ENCODE data around the gene SPTBN1. TPM values are rescaled to one million over a fixed set of nuclear protein-coding genes. Genes with fewer than 3 reads are reported as not detected.

Gene SPTBN1
- total RNA-seq (2014; rRNA removed; shearing (Covaris generic); ENCODE audit: low replicate concordance), result 73.8 and 75.4 TPM in 2 replicates

DNA sequence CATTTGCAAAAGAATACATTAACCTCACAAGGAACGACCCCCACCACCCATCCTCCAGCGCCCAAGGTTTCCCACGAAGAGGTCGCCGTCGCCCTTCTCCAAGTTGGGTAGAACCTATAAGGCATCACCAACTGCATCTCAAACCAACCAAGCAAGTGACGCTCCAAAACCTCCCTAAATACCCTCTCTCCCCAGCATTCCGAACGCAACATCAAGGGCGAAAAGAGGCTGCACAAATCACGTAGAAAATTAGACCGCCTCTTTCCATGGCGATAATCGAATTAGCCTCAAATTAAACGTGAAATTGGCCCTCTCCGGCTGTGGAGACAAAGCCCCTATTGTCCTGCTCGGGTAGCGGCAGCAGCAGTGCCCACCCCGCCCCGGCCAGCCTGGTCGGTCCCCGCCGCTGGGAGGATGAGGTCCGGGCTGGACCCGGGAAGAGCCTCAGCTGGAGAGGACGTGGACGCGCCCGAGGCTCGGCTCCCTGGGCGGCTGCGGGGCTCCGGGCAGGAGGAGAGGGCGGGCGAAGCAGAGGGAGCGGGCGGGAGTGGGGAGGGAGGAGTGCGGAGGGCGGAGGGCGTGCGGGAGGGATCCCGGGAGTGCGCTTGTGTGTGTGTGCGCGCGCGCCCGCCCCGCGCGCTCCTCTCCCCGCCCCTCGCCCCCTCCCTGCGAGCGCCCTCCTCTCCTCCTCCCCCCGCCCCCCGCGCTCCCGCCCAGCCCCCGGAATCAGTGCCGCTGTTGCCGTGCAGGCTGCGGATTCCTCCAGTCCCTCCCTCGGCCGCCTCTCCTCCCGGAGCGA lies at the start of gene SPTBN1:
TSS of gene SPTBN1 (plus strand) at position 765 of the 799 bp plus-strand sequence. CDS start 70,092 bp downstream, outside the sequence.
- Histone ChIP-seq H3K36me3 (peaks cover 10% of the 10 kb centered on the region), H3K9me3 (no peaks in the 10 kb centered on the region)

GRCh38 chr2:54407693-54408092 lies 48.4 kb upstream of the SPTBN1 start:
- no peaks in the 10 kb centered on the region for H3K27me3 ChIP-seq
- H3K9me3 ChIP-seq, result no peaks in the 10 kb centered on the region
- no peak for DNase-seq
- H3K36me3 ChIP-seq, result no peaks in the 10 kb centered on the region
- no peak overlapping the region for H3K4me3 ChIP-seq

More for the DNA sequence above, at the start of gene SPTBN1:
- peak; percentile 92 for DNase-seq
- Histone ChIP-seq H3K4me3 (peak within 1 kb of the TSS; percentile 88), H3K27me3 (no peaks in the 10 kb centered on the region)

DNA sequence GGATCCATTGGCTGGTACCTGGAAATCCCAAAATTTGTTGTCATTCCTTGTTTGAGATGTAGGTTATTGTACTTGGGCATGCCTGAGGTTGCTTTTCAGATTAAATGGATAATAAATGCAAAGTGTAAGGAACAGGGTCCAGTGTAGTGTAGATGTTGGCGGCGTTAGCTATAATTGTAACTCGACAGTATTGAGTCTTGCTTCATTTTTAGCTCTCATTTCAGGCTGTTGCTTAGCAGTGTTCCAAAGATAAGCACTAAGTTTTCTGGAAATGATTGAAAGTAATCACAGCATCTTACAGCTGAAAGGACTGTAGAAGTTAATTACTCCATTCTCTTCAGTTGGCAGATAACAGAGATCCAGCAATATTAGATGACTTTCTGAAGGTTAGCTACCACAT lies 47.8 kb upstream of the SPTBN1 start:
- Histone ChIP-seq H3K36me3 (no peaks in the 10 kb centered on the region), H3K4me3 (no peak overlapping the region), H3K27me3 (no peaks in the 10 kb centered on the region), H3K9me3 (no peaks in the 10 kb centered on the region)
- DNase-seq, result no peak

DNA sequence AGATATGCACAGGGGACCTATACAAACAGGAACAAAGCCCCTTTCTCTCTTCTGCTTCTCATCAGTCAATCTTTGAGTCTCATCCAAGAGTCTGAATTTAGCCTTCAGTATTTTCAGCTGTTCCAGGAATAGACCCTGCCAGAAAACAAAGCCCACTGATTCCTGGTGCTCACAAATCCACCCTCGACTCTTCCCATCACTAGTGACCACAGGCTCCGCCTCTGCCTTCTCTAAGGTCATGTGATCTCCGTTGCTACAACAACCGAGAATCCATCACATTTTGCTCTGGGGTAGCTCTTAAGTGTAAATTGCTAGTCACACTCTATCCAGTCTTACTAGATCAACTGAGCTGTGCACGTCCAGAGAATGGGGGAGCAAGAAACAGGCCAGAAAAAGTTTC lies 46.4 kb upstream of the SPTBN1 start:
- no peaks in the 10 kb centered on the region for H3K27me3 ChIP-seq
- DNase-seq, result no peak
- H3K36me3 ChIP-seq, result no peaks in the 10 kb centered on the region
- no peaks in the 10 kb centered on the region for H3K9me3 ChIP-seq
- no peak overlapping the region for H3K4me3 ChIP-seq

DNA sequence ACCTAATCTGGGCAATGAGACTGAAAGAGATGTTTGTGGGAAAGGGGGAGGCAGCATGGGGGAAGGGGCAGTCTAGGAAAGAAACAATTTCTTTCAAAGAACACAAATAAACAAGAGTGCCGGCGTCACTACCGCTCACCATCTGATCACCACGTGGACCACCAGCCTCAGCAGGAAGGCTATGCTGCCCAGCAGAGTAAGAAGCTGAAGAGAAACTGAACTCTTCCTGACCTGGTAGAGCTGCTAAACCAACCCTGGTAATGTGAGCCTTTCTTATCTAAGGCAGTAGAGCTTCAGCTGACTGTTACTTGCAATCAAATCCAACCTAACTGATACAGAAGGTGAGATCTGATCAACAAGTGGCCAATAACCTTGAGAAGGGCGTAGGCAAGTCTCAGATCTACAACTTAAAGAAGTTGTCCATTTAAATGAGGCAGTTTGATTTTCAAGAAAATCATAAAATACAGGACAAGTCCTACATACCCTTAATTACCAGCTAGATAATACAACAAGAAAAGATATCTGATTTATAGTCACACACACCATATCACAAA lies 44.2 kb upstream of the SPTBN1 start:
- no peak overlapping the region for H3K4me3 ChIP-seq
- no peaks in the 10 kb centered on the region for H3K36me3 ChIP-seq
- DNase-seq, result no peak
- no peaks in the 10 kb centered on the region for H3K9me3 ChIP-seq
- no peaks in the 10 kb centered on the region for H3K27me3 ChIP-seq

- Histone ChIP-seq H3K9me3 (no peaks in the 10 kb centered on the region), H3K4me3 (no peak overlapping the region), H3K27me3 (no peaks in the 10 kb centered on the region), H3K36me3 (no peaks in the 10 kb centered on the region)
- DNase-seq, result no peak
Measured at GRCh38 chr2:54416166-54416813, 39.8 kb upstream of the SPTBN1 start.

GRCh38 chr2:54416938-54417337 lies 39.2 kb upstream of the SPTBN1 start:
- Histone ChIP-seq H3K4me3 (no peak overlapping the region), H3K27me3 (no peaks in the 10 kb centered on the region), H3K36me3 (no peaks in the 10 kb centered on the region), H3K9me3 (no peaks in the 10 kb centered on the region)
- no peak for DNase-seq

DNA sequence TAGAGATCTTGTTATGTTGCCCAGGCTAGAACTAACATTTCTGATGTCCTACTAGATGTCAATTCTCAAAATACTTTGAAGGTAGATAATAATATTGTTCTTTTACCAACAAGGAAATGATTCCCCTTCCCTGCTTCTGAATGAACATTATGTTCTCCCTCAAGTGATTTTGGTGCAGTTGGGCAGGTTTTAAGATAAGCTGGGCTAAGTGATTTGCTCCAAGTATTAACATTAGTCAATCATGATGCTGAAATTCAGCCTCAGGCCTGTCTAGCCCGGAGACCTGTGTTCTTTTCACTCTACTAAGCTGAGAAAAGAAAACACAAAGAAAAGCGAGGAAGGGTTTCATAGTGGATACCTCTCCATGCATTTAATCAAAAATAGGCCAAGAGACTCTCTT lies 38.5 kb upstream of the SPTBN1 start:
- no peak overlapping the region for H3K4me3 ChIP-seq
- no peaks in the 10 kb centered on the region for H3K36me3 ChIP-seq
- H3K27me3 ChIP-seq, result no peaks in the 10 kb centered on the region
- DNase-seq, result no peak
- H3K9me3 ChIP-seq, result no peaks in the 10 kb centered on the region

GRCh38 chr2:54419388-54419787 lies 36.7 kb upstream of the SPTBN1 start:
- Histone ChIP-seq H3K9me3 (no peaks in the 10 kb centered on the region), H3K27me3 (no peaks in the 10 kb centered on the region)
- no peak for DNase-seq

DNA sequence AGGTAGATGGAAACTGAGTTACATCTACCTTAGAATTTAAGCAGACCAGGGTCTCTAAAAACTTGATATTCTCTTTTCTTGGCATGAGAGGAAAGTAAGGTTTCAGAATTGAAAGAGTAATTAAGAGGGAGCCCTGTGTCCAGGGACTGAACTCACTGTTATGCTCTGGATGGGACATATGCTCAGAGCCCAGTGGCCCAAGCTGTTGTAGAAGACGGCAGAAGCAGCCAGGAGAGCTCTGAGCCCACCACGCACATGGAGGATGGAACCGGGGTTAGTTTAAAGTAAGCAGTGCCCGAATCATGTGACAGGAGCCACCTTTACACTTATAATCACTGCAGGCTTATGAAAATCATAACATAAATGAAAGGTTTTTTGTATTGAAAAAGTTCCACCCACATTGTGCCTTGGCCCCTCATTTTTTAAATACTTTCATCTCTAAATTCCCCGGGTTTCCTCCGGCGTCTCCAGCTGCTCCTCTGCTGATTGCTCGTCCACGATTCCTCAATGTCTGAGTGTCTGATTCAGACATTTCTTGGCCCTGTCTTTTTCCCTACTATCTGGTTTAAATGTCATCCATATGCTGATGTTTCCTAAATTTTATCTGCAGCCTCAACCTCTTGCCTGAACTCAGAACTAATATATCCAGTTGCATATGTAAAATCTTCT lies 36.1 kb upstream of the SPTBN1 start:
- Histone ChIP-seq H3K36me3 (no peaks in the 10 kb centered on the region), H3K4me3 (no peak overlapping the region), H3K27me3 (no peaks in the 10 kb centered on the region), H3K9me3 (no peaks in the 10 kb centered on the region)
- DNase-seq, result no peak

More at GRCh38 chr2:54419388-54419787, 36.7 kb upstream of the SPTBN1 start:
- no peak overlapping the region for H3K4me3 ChIP-seq
- no peaks in the 10 kb centered on the region for H3K36me3 ChIP-seq

GRCh38 chr2:54420524-54421172 lies 35.5 kb upstream of the SPTBN1 start:
- no peak overlapping the region for H3K4me3 ChIP-seq
- H3K9me3 ChIP-seq, result no peaks in the 10 kb centered on the region
- no peaks in the 10 kb centered on the region for H3K27me3 ChIP-seq
- no peak for DNase-seq
- no peaks in the 10 kb centered on the region for H3K36me3 ChIP-seq

GRCh38 chr2:54422072-54422581 lies 34.0 kb upstream of the SPTBN1 start:
- no peaks in the 10 kb centered on the region for H3K27me3 ChIP-seq
- H3K9me3 ChIP-seq, result no peaks in the 10 kb centered on the region
- no peak for DNase-seq
- no peaks in the 10 kb centered on the region for H3K36me3 ChIP-seq
- no peak overlapping the region for H3K4me3 ChIP-seq

- H3K9me3 ChIP-seq, result no peaks in the 10 kb centered on the region
- no peaks in the 10 kb centered on the region for H3K36me3 ChIP-seq
- no peaks in the 10 kb centered on the region for H3K27me3 ChIP-seq
- no peak overlapping the region for H3K4me3 ChIP-seq
- DNase-seq, result no peak
Measured at GRCh38 chr2:54423213-54423612, 32.9 kb upstream of the SPTBN1 start.

GRCh38 chr2:54424555-54425163 lies 31.5 kb upstream of the SPTBN1 start:
- H3K4me3 ChIP-seq, result no peak overlapping the region
- no peaks in the 10 kb centered on the region for H3K27me3 ChIP-seq
- H3K9me3 ChIP-seq, result no peaks in the 10 kb centered on the region
- no peaks in the 10 kb centered on the region for H3K36me3 ChIP-seq
- DNase-seq, result no peak

GRCh38 chr2:54428108-54428831 lies 27.9 kb upstream of the SPTBN1 start:
- peak; percentile 55 for DNase-seq
- Histone ChIP-seq H3K27me3 (no peaks in the 10 kb centered on the region), H3K4me3 (no peak overlapping the region), H3K9me3 (no peaks in the 10 kb centered on the region), H3K36me3 (no peaks in the 10 kb centered on the region)

- no peak overlapping the region for H3K4me3 ChIP-seq
- no peaks in the 10 kb centered on the region for H3K9me3 ChIP-seq
- DNase-seq, result no peak
Measured at GRCh38 chr2:54429054-54429453, 27.1 kb upstream of the SPTBN1 start.

More at GRCh38 chr2:54429054-54429453, 27.1 kb upstream of the SPTBN1 start:
- Histone ChIP-seq H3K27me3 (no peaks in the 10 kb centered on the region), H3K36me3 (no peaks in the 10 kb centered on the region)

Measured in MG63 (cell line).